ENCODE results near the gene TNS3. TPM values are rescaled to one million over a fixed set of nuclear protein-coding genes. Genes with fewer than 3 reads are reported as not detected.

The TNS3 gene
- total and polyA plus RNA-seq, 2 of the 13 experiments (the other 11 are each of a cell fraction or from before 2014, with no cell fraction given): 52.9 to 55.7 TPM

DNA sequence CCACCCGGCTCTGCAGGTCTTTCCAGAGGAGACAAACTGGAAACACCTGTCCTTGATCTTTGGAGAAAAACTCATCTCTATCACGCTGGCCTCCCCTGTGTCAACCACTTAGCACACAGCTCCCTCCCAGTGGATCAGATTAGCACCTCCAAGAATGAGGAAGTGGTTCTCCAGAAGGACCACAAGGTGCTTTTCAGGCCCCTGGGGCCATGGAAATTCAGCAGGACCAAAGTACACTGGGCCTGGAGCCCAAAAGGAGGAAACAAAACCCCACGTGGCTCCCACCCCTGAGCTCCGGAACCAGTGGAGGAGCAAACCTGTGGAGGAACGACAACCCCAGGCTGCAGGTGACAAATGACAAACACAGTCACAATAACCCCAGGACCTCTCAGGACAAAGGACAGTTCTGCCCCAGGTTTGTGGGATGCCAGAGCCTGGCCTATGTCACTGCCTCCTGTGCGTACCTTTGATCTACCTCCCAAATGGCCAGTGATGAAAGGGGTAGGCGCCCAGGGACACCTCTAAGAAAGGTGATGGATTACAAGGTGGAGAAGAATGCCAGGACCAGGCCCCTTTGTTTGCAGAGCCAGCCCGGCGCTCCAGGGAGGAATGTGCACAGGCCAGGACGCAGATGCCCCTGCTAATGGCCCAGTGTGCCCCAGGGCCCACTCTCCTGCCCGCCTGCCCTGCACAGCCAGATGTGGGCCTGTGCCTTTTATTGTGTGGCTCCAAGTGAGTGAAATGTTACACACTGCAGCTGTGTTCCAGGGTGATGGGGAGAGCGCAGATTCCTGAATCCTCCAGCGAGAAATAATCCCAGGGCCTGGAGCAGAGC is 5.7 kb downstream of the TNS3 start (continued):
- TF ChIP-seq, protein P1, sequence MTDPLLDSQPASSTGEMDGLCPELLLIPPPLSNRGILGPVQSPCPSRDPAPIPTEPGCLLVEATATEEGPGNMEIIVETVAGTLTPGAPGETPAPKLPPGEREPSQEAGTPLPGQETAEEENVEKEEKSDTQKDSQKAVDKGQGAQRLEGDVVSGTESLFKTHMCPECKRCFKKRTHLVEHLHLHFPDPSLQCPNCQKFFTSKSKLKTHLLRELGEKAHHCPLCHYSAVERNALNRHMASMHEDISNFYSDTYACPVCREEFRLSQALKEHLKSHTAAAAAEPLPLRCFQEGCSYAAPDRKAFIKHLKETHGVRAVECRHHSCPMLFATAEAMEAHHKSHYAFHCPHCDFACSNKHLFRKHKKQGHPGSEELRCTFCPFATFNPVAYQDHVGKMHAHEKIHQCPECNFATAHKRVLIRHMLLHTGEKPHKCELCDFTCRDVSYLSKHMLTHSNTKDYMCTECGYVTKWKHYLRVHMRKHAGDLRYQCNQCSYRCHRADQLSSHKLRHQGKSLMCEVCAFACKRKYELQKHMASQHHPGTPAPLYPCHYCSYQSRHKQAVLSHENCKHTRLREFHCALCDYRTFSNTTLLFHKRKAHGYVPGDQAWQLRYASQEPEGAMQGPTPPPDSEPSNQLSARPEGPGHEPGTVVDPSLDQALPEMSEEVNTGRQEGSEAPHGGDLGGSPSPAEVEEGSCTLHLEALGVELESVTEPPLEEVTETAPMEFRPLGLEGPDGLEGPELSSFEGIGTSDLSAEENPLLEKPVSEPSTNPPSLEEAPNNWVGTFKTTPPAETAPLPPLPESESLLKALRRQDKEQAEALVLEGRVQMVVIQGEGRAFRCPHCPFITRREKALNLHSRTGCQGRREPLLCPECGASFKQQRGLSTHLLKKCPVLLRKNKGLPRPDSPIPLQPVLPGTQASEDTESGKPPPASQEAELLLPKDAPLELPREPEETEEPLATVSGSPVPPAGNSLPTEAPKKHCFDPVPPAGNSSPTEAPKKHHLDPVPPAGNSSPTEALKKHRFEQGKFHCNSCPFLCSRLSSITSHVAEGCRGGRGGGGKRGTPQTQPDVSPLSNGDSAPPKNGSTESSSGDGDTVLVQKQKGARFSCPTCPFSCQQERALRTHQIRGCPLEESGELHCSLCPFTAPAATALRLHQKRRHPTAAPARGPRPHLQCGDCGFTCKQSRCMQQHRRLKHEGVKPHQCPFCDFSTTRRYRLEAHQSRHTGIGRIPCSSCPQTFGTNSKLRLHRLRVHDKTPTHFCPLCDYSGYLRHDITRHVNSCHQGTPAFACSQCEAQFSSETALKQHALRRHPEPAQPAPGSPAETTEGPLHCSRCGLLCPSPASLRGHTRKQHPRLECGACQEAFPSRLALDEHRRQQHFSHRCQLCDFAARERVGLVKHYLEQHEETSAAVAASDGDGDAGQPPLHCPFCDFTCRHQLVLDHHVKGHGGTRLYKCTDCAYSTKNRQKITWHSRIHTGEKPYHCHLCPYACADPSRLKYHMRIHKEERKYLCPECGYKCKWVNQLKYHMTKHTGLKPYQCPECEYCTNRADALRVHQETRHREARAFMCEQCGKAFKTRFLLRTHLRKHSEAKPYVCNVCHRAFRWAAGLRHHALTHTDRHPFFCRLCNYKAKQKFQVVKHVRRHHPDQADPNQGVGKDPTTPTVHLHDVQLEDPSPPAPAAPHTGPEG (CRISPR knock-in tag; IDR thresholded peaks at IDR 0.05): peak; percentile 21; the same call in 1 of the 2 replicates
- TF ChIP-seq MYC (CRISPR knock-in tag; IDR thresholded peaks at IDR 0.05; ENCODE audit: borderline replicate concordance) (peak; percentile 93), HOXA5 (CRISPR knock-in tag; IDR thresholded peaks at IDR 0.05) (0 out of 2 replicates have a peak, but pooled peaks have one; percentile 67), BCL6 (CRISPR knock-in tag; IDR thresholded peaks at IDR 0.05) (peak; percentile 44; the same call in 1 of the 2 replicates), MEIS2 (CRISPR knock-in tag; IDR thresholded peaks at IDR 0.05) (peak; percentile 86), ZBTB1 (CRISPR knock-in tag; IDR thresholded peaks at IDR 0.05; ENCODE audit: borderline replicate concordance) (no peak), ZSCAN30 (CRISPR knock-in tag; IDR thresholded peaks at IDR 0.05) (no peak), ZFP62 (CRISPR knock-in tag; IDR thresholded peaks at IDR 0.05) (no peak), ZSCAN12 (CRISPR knock-in tag; IDR thresholded peaks at IDR 0.05) (no peak), RXRB (CRISPR knock-in tag; IDR thresholded peaks at IDR 0.05; ENCODE audit: borderline replicate concordance) (peak; percentile 79), ZFP37 (CRISPR knock-in tag; IDR thresholded peaks at IDR 0.05; ENCODE audit: borderline replicate concordance) (0 out of 2 replicates have a peak, but pooled peaks have one; percentile 45), ZC3H13 (CRISPR knock-in tag; IDR thresholded peaks at IDR 0.05) (no peak), SIN3B (IDR thresholded peaks at IDR 0.05; ENCODE audit: low read length) (no peak)
- TF ChIP-seq, protein P2, sequence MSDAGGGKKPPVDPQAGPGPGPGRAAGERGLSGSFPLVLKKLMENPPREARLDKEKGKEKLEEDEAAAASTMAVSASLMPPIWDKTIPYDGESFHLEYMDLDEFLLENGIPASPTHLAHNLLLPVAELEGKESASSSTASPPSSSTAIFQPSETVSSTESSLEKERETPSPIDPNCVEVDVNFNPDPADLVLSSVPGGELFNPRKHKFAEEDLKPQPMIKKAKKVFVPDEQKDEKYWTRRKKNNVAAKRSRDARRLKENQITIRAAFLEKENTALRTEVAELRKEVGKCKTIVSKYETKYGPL (CRISPR knock-in tag; IDR thresholded peaks at IDR 0.05): no peak
- TF ChIP-seq, protein P3, sequence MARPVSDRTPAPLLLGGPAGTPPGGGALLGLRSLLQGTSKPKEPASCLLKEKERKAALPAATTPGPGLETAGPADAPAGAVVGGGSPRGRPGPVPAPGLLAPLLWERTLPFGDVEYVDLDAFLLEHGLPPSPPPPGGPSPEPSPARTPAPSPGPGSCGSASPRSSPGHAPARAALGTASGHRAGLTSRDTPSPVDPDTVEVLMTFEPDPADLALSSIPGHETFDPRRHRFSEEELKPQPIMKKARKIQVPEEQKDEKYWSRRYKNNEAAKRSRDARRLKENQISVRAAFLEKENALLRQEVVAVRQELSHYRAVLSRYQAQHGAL (CRISPR knock-in tag; IDR thresholded peaks at IDR 0.05; ENCODE audit: not compliant biosample characterization): peak; percentile 55
- TF ChIP-seq, protein P4, sequence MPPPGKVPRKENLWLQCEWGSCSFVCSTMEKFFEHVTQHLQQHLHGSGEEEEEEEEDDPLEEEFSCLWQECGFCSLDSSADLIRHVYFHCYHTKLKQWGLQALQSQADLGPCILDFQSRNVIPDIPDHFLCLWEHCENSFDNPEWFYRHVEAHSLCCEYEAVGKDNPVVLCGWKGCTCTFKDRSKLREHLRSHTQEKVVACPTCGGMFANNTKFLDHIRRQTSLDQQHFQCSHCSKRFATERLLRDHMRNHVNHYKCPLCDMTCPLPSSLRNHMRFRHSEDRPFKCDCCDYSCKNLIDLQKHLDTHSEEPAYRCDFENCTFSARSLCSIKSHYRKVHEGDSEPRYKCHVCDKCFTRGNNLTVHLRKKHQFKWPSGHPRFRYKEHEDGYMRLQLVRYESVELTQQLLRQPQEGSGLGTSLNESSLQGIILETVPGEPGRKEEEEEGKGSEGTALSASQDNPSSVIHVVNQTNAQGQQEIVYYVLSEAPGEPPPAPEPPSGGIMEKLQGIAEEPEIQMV (CRISPR knock-in tag; IDR thresholded peaks at IDR 0.05; ENCODE audit: low read depth): 0 out of 2 replicates have a peak, but pooled peaks have one; percentile 40
- TF ChIP-seq, protein P5, sequence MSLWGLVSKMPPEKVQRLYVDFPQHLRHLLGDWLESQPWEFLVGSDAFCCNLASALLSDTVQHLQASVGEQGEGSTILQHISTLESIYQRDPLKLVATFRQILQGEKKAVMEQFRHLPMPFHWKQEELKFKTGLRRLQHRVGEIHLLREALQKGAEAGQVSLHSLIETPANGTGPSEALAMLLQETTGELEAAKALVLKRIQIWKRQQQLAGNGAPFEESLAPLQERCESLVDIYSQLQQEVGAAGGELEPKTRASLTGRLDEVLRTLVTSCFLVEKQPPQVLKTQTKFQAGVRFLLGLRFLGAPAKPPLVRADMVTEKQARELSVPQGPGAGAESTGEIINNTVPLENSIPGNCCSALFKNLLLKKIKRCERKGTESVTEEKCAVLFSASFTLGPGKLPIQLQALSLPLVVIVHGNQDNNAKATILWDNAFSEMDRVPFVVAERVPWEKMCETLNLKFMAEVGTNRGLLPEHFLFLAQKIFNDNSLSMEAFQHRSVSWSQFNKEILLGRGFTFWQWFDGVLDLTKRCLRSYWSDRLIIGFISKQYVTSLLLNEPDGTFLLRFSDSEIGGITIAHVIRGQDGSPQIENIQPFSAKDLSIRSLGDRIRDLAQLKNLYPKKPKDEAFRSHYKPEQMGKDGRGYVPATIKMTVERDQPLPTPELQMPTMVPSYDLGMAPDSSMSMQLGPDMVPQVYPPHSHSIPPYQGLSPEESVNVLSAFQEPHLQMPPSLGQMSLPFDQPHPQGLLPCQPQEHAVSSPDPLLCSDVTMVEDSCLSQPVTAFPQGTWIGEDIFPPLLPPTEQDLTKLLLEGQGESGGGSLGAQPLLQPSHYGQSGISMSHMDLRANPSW (CRISPR knock-in tag; IDR thresholded peaks at IDR 0.05; ENCODE audit: borderline replicate concordance): 0 out of 2 replicates have a peak, but pooled peaks have one; percentile 43

All from HepG2 (cell line).